ENCODE measurements around the gene TNFSF12. TPM values are rescaled to one million over a fixed set of nuclear protein-coding genes. Genes with fewer than 3 reads are reported as not detected.
A peak's percentile ranks its signal among the peaks of the same experiment; 100 is the strongest.

TNFSF12 gene
- total and polyA plus RNA-seq, 9 donors = 13.2 to 35.9 (median 27.2) TPM

GRCh38 chr17:7557147-7557764 is 8.4 kb downstream of the TNFSF12 start:
- H3K9me3 ChIP-seq (replicated peaks; ENCODE audit: control insufficient read depth, low read depth, low read length) = no peaks in the 10 kb centered on the region
- no peaks in the 10 kb centered on the region for H3K27me3 ChIP-seq (ENCODE audit: control insufficient read depth, insufficient read depth, low read length)
- H3K4me1 ChIP-seq (ENCODE audit: control insufficient read depth, insufficient read depth, low read length) = peaks cover 40% of the 10 kb centered on the region
- H3K36me3 ChIP-seq (ENCODE audit: control insufficient read depth, insufficient read depth, low read length) = no peaks in the 10 kb centered on the region
- peak overlapping the region; percentile 98 for H3K27ac ChIP-seq (ENCODE audit: low read length)
- no peak for DNase-seq
- WGBS (ENCODE audit: insufficient coverage) = 43% methylated on average over 17 of the region's 19 CpGs
- H3K4me3 ChIP-seq (ENCODE audit: low read length) = no peak overlapping the region

- Histone ChIP-seq H3K4me1 (ENCODE audit: control insufficient read depth, insufficient read depth, low read length) (peaks cover 46% of the 10 kb centered on the region), H3K36me3 (ENCODE audit: control insufficient read depth, insufficient read depth, low read length) (peaks cover 4% of the 10 kb centered on the region), H3K9me3 (replicated peaks; ENCODE audit: control insufficient read depth, low read depth, low read length) (no peaks in the 10 kb centered on the region), H3K4me3 (ENCODE audit: low read length) (peak overlapping the region; percentile 22), H3K27ac (ENCODE audit: low read length) (peak overlapping the region; percentile 98), H3K27me3 (ENCODE audit: control insufficient read depth, insufficient read depth, low read length) (no peaks in the 10 kb centered on the region)
- WGBS (ENCODE audit: insufficient coverage) = 2% methylated on average over 19 of the region's 21 CpGs
- DNase-seq = peak; percentile 97
These were observed 9.1 kb downstream of the TNFSF12 start for GRCh38 chr17:7557775-7558543.

GRCh38 chr17:7558544-7559319 is 9.9 kb downstream of the TNFSF12 start, which contains the start of gene TNFSF13:
TNFSF13 (plus strand) TSS chr17:7558750; CDS start chr17:7559040, 290 bp downstream.
- Histone ChIP-seq H3K36me3 (ENCODE audit: control insufficient read depth, insufficient read depth, low read length) (peaks cover 11% of the 10 kb centered on the region), H3K4me3 (ENCODE audit: low read length) (peak within 1 kb of the TSS; percentile 22), H3K9me3 (replicated peaks; ENCODE audit: control insufficient read depth, low read depth, low read length) (no peaks in the 10 kb centered on the region), H3K27me3 (ENCODE audit: control insufficient read depth, insufficient read depth, low read length) (no peaks in the 10 kb centered on the region), H3K27ac (ENCODE audit: low read length) (peak within 1 kb of the TSS; percentile 98), H3K4me1 (ENCODE audit: control insufficient read depth, insufficient read depth, low read length) (peaks cover 53% of the 10 kb centered on the region)
- WGBS (ENCODE audit: insufficient coverage) = 36% methylated on average over 14 of the region's 16 CpGs
- DNase-seq = no peak

- Histone ChIP-seq H3K9me3 (replicated peaks; ENCODE audit: control insufficient read depth, low read depth, low read length) (no peaks in the 10 kb centered on the region), H3K27ac (ENCODE audit: low read length) (peak overlapping the region; percentile 98), H3K36me3 (ENCODE audit: control insufficient read depth, insufficient read depth, low read length) (peaks cover 19% of the 10 kb centered on the region), H3K4me1 (ENCODE audit: control insufficient read depth, insufficient read depth, low read length) (peaks cover 56% of the 10 kb centered on the region), H3K27me3 (ENCODE audit: control insufficient read depth, insufficient read depth, low read length) (no peaks in the 10 kb centered on the region), H3K4me3 (ENCODE audit: low read length) (no peak overlapping the region)
- DNase-seq = no peak
- 65% methylated on average over 7 of the region's 18 CpGs for WGBS (ENCODE audit: insufficient coverage)
These were observed 10.7 kb downstream of the TNFSF12 start for GRCh38 chr17:7559320-7560171.

DNA sequence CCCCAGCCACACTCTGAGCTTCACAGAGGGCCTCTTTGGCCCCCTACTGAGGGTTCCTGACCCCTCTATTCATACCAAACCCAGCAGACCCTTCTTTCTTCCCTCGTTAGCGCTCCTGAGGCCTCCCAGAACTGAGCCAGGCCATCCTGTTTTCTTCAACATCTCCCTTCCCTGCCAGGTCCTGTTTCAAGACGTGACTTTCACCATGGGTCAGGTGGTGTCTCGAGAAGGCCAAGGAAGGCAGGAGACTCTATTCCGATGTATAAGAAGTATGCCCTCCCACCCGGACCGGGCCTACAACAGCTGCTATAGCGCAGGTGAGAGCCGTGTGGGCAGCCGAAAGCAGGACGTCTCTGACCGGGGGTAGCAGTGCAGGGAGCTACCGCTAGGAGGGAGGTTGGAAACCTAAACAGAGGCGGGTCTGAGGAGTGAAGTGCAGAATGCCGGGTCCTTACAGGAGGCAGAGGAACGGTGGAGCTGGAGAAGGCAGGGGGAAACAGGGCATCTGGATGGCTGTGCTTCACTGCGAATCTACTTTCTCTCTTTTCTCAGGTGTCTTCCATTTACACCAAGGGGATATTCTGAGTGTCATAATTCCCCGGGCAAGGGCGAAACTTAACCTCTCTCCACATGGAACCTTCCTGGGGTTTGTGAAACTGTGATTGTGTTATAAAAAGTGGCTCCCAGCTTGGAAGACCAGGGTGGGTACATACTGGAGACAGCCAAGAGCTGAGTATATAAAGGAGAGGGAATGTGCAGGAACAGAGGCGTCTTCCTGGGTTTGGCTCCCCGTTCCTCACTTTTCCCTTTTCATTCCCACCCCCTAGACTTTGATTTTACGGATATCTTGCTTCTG is 11.5 kb downstream of the TNFSF12 start:
- no peaks in the 10 kb centered on the region for H3K27me3 ChIP-seq (ENCODE audit: control insufficient read depth, insufficient read depth, low read length)
- 6% methylated on average over 11 of the region's 22 CpGs for WGBS (ENCODE audit: insufficient coverage)
- H3K4me1 ChIP-seq (ENCODE audit: control insufficient read depth, insufficient read depth, low read length) = peaks cover 56% of the 10 kb centered on the region
- H3K27ac ChIP-seq (ENCODE audit: low read length) = peak overlapping the region; percentile 98
- H3K9me3 ChIP-seq (replicated peaks; ENCODE audit: control insufficient read depth, low read depth, low read length) = no peaks in the 10 kb centered on the region
- peaks cover 28% of the 10 kb centered on the region for H3K36me3 ChIP-seq (ENCODE audit: control insufficient read depth, insufficient read depth, low read length)
- H3K4me3 ChIP-seq (ENCODE audit: low read length) = peak overlapping the region; percentile 83
- DNase-seq = peak; percentile 72

GRCh38 chr17:7561028-7561575 is 12.2 kb downstream of the TNFSF12 start:
- Histone ChIP-seq H3K4me1 (ENCODE audit: control insufficient read depth, insufficient read depth, low read length) (peaks cover 56% of the 10 kb centered on the region), H3K9me3 (replicated peaks; ENCODE audit: control insufficient read depth, low read depth, low read length) (no peaks in the 10 kb centered on the region), H3K27me3 (ENCODE audit: control insufficient read depth, insufficient read depth, low read length) (no peaks in the 10 kb centered on the region), H3K27ac (ENCODE audit: low read length) (peak overlapping the region; percentile 98), H3K36me3 (ENCODE audit: control insufficient read depth, insufficient read depth, low read length) (peaks cover 35% of the 10 kb centered on the region), H3K4me3 (ENCODE audit: low read length) (peak overlapping the region; percentile 83)
- WGBS (ENCODE audit: insufficient coverage) = under 1% methylated on average over 19 of the region's 32 CpGs
- DNase-seq = peak; percentile 93

GRCh38 chr17:7561589-7562207 is 12.8 kb downstream of the TNFSF12 start, which contains the start of gene SENP3:
SENP3 (plus strand) TSS chr17:7561919; CDS start chr17:7563077, 1,158 bp downstream.
- DNase-seq = peak; percentile 97
- Histone ChIP-seq H3K27ac (ENCODE audit: low read length) (peak within 1 kb of the TSS; percentile 98), H3K27me3 (ENCODE audit: control insufficient read depth, insufficient read depth, low read length) (no peaks in the 10 kb centered on the region), H3K9me3 (replicated peaks; ENCODE audit: control insufficient read depth, low read depth, low read length) (no peaks in the 10 kb centered on the region), H3K4me3 (ENCODE audit: low read length) (peak within 1 kb of the TSS; percentile 83), H3K36me3 (ENCODE audit: control insufficient read depth, insufficient read depth, low read length) (peaks cover 41% of the 10 kb centered on the region), H3K4me1 (ENCODE audit: control insufficient read depth, insufficient read depth, low read length) (peaks cover 56% of the 10 kb centered on the region)
- under 1% methylated on average over 75 of the region's 82 CpGs for WGBS (ENCODE audit: insufficient coverage)

DNA sequence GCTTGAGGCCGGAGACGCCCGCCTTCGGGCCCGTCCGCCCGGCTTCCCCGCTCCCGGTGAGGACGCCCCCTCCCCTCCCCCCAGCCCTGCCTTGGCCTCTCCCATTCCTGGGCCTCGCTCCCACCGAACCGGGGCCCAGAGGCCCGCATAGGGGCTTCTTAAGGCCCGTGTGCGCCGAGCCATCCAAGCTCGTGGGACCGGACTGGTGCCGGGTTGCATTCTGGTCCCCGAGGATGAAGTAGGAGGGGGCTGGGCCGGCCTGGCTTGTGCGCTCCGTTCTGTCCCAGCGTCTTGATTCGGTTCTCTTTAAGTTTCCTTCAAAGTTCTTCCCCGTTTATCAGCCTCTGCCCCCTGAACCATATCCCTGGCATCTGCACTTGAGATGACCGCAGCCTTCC is 13.3 kb downstream of the TNFSF12 start:
- H3K4me1 ChIP-seq (ENCODE audit: control insufficient read depth, insufficient read depth, low read length) = peaks cover 53% of the 10 kb centered on the region
- peak overlapping the region; percentile 83 for H3K4me3 ChIP-seq (ENCODE audit: low read length)
- DNase-seq = no peak
- H3K27me3 ChIP-seq (ENCODE audit: control insufficient read depth, insufficient read depth, low read length) = no peaks in the 10 kb centered on the region
- peaks cover 45% of the 10 kb centered on the region for H3K36me3 ChIP-seq (ENCODE audit: control insufficient read depth, insufficient read depth, low read length)
- WGBS (ENCODE audit: insufficient coverage) = 1% methylated on average over 9 of the region's 28 CpGs
- peak overlapping the region; percentile 82 for H3K27ac ChIP-seq (ENCODE audit: low read length)
- no peaks in the 10 kb centered on the region for H3K9me3 ChIP-seq (replicated peaks; ENCODE audit: control insufficient read depth, low read depth, low read length)
